Osteocyte (in vitro differentiated cells): Measurements from ENCODE around the gene AURKAIP1. TPM values are rescaled to one million over a fixed set of nuclear protein-coding genes. Genes with fewer than 3 reads are reported as not detected.

Experiments
- DNase-seq: peaks from one replicate; pipeline ENCODE4 v3.0.0; 2021; ENCODE audit warnings: mixed read lengths; ENCODE audit not compliant: unreplicated experiment; ENCODE audit errors: extremely low spot score
- H3K27ac Mint-ChIP-seq: one replicate; pipeline ENCODE4 v1.8.0; 2021; ENCODE audit warnings: mild to moderate bottlenecking, mixed read lengths; ENCODE audit not compliant: unreplicated experiment
- H3K27me3 Mint-ChIP-seq: one replicate; pipeline ENCODE4 v1.8.0; 2021; ENCODE audit warnings: mixed read lengths; ENCODE audit not compliant: unreplicated experiment
- H3K36me3 Mint-ChIP-seq: one replicate; pipeline ENCODE4 v1.8.0; 2021; ENCODE audit warnings: mixed read lengths; ENCODE audit not compliant: unreplicated experiment
- H3K4me1 Mint-ChIP-seq: one replicate; pipeline ENCODE4 v1.8.0; 2021; ENCODE audit warnings: mixed read lengths; ENCODE audit not compliant: unreplicated experiment
- H3K4me3 Mint-ChIP-seq: one replicate; pipeline ENCODE4 v1.8.0; 2021; ENCODE audit warnings: mild to moderate bottlenecking, moderate library complexity, mixed read lengths; ENCODE audit not compliant: unreplicated experiment
- H3K9me3 Mint-ChIP-seq: one replicate; pipeline ENCODE4 v1.8.0; 2021; ENCODE audit warnings: mixed read lengths; ENCODE audit not compliant: unreplicated experiment
- CTCF ChIP-seq: fragments of 200-600 bp; sonication (generic); IDR thresholded peaks from 2 replicates; pipeline ENCODE4 v1.5.0; 2021; ENCODE audit warnings: antibody characterized with exemption, mild to moderate bottlenecking, moderate library complexity
- total RNA-seq: library from RNA; stranded (reverse); gene quantifications from 2 replicates; pipeline ENCODE4 v1.2.1, GENCODE V29; 2021

AURKAIP1 gene
- total RNA-seq, 1 donor from 2014 or later: 116 TPM

DNA sequence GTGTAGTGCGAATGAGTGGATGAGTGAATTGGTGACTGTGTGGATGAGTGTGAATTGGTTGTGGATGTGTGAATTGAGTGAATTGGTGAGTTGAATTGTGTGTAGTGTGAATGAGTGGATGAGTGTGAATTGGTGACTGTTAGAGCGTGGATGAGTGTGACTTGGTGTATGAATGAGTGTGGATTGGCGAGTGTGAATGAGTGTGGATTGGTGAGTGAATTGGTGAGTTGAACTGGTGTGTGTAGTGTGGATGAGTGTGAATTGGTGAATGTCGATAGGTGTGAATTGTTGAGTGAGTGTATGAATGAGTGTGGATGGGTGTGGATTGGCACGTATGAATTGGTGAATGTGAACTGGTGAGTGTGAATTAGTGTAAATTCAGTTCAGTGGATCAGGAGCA, 7.7 kb downstream of the AURKAIP1 start:
- Mint-ChIP-seq H3K9me3 (no peaks in the 10 kb centered on the region), H3K27ac (no peak overlapping the region), H3K36me3 (no peaks in the 10 kb centered on the region), H3K4me1 (peaks cover 12% of the 10 kb centered on the region), H3K27me3 (no peaks in the 10 kb centered on the region), H3K4me3 (no peak overlapping the region)
- DNase-seq: no peak
- no peak for TF ChIP-seq CTCF

DNA sequence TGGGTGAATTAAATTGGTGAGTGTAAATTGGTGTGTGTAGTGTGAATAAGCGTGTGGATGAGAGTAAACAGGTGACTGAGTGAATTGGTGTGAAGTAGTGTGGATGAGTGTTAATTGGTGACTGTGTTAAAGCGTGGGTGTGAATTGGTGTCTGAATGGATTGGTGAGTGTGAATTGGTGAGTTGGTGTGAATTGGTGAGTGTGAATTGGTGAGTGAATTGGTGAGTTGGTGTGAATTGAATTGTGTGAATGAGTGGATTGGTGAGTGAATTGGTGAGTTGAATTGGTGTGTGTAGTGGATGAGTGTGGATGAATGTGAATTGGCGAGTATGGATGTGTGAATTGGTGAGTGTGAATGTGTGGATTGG, 8.3 kb downstream of the AURKAIP1 start:
- TF ChIP-seq CTCF: no peak
- Mint-ChIP-seq H3K4me3 (no peak overlapping the region), H3K27me3 (no peaks in the 10 kb centered on the region), H3K4me1 (peaks cover 13% of the 10 kb centered on the region), H3K27ac (no peak overlapping the region), H3K9me3 (no peaks in the 10 kb centered on the region), H3K36me3 (no peaks in the 10 kb centered on the region)
- no peak for DNase-seq

- H3K27ac Mint-ChIP-seq: no peak overlapping the region
- DNase-seq: no peak
These were observed 8.9 kb downstream of the AURKAIP1 start for GRCh38 chr1:1365875-1366698.

GRCh38 chr1:1364266-1364665, 10.7 kb downstream of the AURKAIP1 start:
- H3K9me3 Mint-ChIP-seq: no peaks in the 10 kb centered on the region
- H3K4me1 Mint-ChIP-seq: peaks cover 33% of the 10 kb centered on the region
- no peak for TF ChIP-seq CTCF
- no peak overlapping the region for H3K4me3 Mint-ChIP-seq
- H3K27ac Mint-ChIP-seq: no peak overlapping the region
- H3K36me3 Mint-ChIP-seq: no peaks in the 10 kb centered on the region
- DNase-seq: no peak
- no peaks in the 10 kb centered on the region for H3K27me3 Mint-ChIP-seq

More at GRCh38 chr1:1365875-1366698, 8.9 kb downstream of the AURKAIP1 start:
- Mint-ChIP-seq H3K4me1 (peaks cover 19% of the 10 kb centered on the region), H3K9me3 (no peaks in the 10 kb centered on the region), H3K27me3 (no peaks in the 10 kb centered on the region), H3K4me3 (no peak overlapping the region), H3K36me3 (no peaks in the 10 kb centered on the region)
- no peak for TF ChIP-seq CTCF

DNA sequence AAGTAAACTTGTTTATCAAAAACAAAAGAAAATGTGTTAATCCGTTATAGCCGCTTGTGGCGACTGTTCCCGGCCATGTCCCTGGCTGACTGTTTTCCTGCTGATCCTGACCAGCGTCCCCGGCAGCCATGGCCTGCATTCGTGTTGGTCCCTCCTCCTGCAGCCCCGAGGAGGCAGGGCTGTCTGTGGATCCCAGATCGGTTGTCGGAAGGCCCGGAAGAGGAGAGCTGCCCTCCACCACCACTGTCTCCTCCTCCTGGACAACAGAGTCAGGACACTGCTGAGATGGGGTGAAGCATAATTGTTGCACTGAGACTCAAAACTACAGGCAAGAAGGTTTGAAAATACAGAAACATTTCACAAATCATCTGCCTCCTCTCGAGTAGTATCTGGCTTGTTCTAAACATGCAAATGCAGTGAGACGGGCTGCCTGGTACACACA, 13.0 kb downstream of the AURKAIP1 start:
- no peak for DNase-seq
- peak; percentile 40 for TF ChIP-seq CTCF
- no peaks in the 10 kb centered on the region for H3K9me3 Mint-ChIP-seq
- peak overlapping the region; percentile 3 for H3K4me3 Mint-ChIP-seq
- peak overlapping the region; percentile 90 for H3K27ac Mint-ChIP-seq
- no peaks in the 10 kb centered on the region for H3K27me3 Mint-ChIP-seq
- H3K4me1 Mint-ChIP-seq: peaks cover 52% of the 10 kb centered on the region
- no peaks in the 10 kb centered on the region for H3K36me3 Mint-ChIP-seq
